K562 (cell line): ENCODE results near the gene QRICH1. TPM values are rescaled to one million over a fixed set of nuclear protein-coding genes. Genes with fewer than 3 reads are reported as not detected.

Experiments used
- ETV5 ChIP-seq: sonication (generic); formaldehyde crosslinking; IDR thresholded peaks from 2 replicates; pipeline ENCODE4 v1.4.0; 2020; ENCODE audit warnings: low read depth, mild to moderate bottlenecking, missing genetic modification reagents
- FOXO4 ChIP-seq: fragments of 450-650 bp; formaldehyde crosslinking; IDR thresholded peaks from 2 replicates; pipeline ENCODE4 v1.4.0; 2020; ENCODE audit warnings: mild to moderate bottlenecking, moderate library complexity
- MAZ ChIP-seq, 2 experiments: fragments of 450-650 bp in 1 of 2; sonication (generic) in 1 of 2; formaldehyde crosslinking; IDR thresholded peaks in 1 of 2; conservative IDR thresholded peaks in 1 of 2; 2 replicates each; pipeline versions ENCODE4 v1.4.0 to v1.5.0; 2020; ENCODE audit warnings: mild to moderate bottlenecking in 1 of 2, missing genetic modification reagents in 1 of 2
- MCM2 ChIP-seq: fragments of 450-650 bp; IDR thresholded peaks from 2 replicates; pipeline ENCODE4 v1.6.1; 2017; ENCODE audit warnings: low read depth, mild to moderate bottlenecking
- MIER1 ChIP-seq: fragments of 450-650 bp; IDR thresholded peaks from 2 replicates; pipeline ENCODE4 v1.6.1; 2016; ENCODE audit warnings: antibody characterized with exemption, mild to moderate bottlenecking, low read depth
- MNT ChIP-seq, 2 experiments: fragments of 450-650 bp; conservative IDR thresholded peaks; 2 replicates each; pipeline ENCODE4 v1.6.1; 2017; ENCODE audit warnings: mild to moderate bottlenecking in 2 of 2, moderate library complexity in 2 of 2
- POU5F1 ChIP-seq: fragments of 150-350 bp; IDR thresholded peaks from 2 replicates; pipeline ENCODE4 v1.6.1; 2014; ENCODE audit warnings: borderline replicate concordance, low read length, low read depth, mild to moderate bottlenecking; ENCODE audit not compliant: partially characterized antibody
- REST ChIP-seq, 2 experiments: fragments of 450-650 bp; formaldehyde crosslinking in 1 of 2; IDR thresholded peaks; 2 replicates each; pipeline versions ENCODE4 v1.4.0 to v1.6.1; 2014 to 2020; ENCODE audit warnings: mild to moderate bottlenecking in 2 of 2, borderline replicate concordance in 1 of 2, low read depth in 1 of 2
- RUNX1 ChIP-seq: sonication (generic); IDR thresholded peaks from 2 replicates; pipeline ENCODE4 v1.6.1; 2016; ENCODE audit warnings: antibody characterized with exemption, low read depth
- SAFB ChIP-seq: fragments of 200-400 bp; formaldehyde crosslinking; IDR thresholded peaks from 2 replicates; pipeline ENCODE4 v1.6.1; 2017; ENCODE audit warnings: low read depth, low read length, borderline replicate concordance
- SIN3B ChIP-seq: fragments of 450-650 bp; IDR thresholded peaks from 2 replicates; pipeline ENCODE4 v1.6.1; 2017; ENCODE audit warnings: low read depth, mild to moderate bottlenecking, moderate library complexity
- TBP ChIP-seq: optimal IDR thresholded peaks from 2 replicates; pipeline ENCODE3; 2011; ENCODE audit warnings: low read depth, low read length, improper control_type of control experiment
- TCF15 ChIP-seq: fragments of 250-450 bp; sonication (Bioruptor Pico); IDR thresholded peaks from 2 replicates; pipeline ENCODE4 v1.8.0; 2022; ENCODE audit warnings: moderate library complexity, mild to moderate bottlenecking, inconsistent platforms
- ZNF311 ChIP-seq: fragments of 250-450 bp; sonication (Bioruptor Pico); IDR thresholded peaks from 2 replicates; pipeline ENCODE4 v1.4.0; 2020; ENCODE audit warnings: mild to moderate bottlenecking, moderate library complexity
- ZSCAN32 ChIP-seq: fragments of 450-650 bp; formaldehyde crosslinking; IDR thresholded peaks from 2 replicates; pipeline ENCODE4 v1.4.0; 2020; ENCODE audit warnings: mild to moderate bottlenecking, moderate library complexity
- polyA plus RNA-seq, 8 experiments: library from polyadenylated mRNA; depleted of rRNA in 4 of 8; stranded (reverse) in 5 of 8; unstranded in 3 of 8; fragments of >200 nt; fragmentation: Nextera tagmentation in 2 of 8; fragmentation: Illumina TruSeq in 1 of 8; extraction: Ambion mirVana in 2 of 8; extraction: Trizol in 1 of 8; gene quantifications; 2 replicates each; pipeline versions ENCODE4 v1.2.1 to v1.2.3, GENCODE V29; 2011 to 2014; ENCODE audit warnings: inconsistent platforms in 1 of 8, missing spikeins in 1 of 8
- total RNA-seq, 7 experiments: library from RNA; depleted of rRNA in 6 of 7; stranded (reverse); fragments of >200 nt in 6 of 7; fragmentation: Illumina TruSeq in 2 of 7; extraction: Trizol in 2 of 7; gene quantifications; 2 replicates each; pipeline versions ENCODE4 v1.2.1 to v1.2.3, GENCODE V29; 2011 to 2021; ENCODE audit warnings: low replicate concordance in 1 of 7

The QRICH1 gene
- total and polyA plus RNA-seq, 9 of the 15 experiments (the other 6 are each of a cell fraction or from before 2014, with no cell fraction given), result 20.1 to 99.2 (median 56.7) TPM

- TF ChIP-seq REST (IDR thresholded peaks at IDR 0.05; ENCODE audit: borderline replicate concordance), result no peak
- TF ChIP-seq REST (CRISPR knock-in tag; IDR thresholded peaks at IDR 0.05; ENCODE audit: low read depth), result peak; percentile 52; the same call in 1 of the 2 replicates
- no peak for TF ChIP-seq MIER1
- 0 out of 2 replicates have a peak, but pooled peaks have one; percentile 15 for TF ChIP-seq RUNX1
- no peak for TF ChIP-seq ZSCAN32 (CRISPR knock-in tag)
- peak; percentile 59; the same call in 1 of the 2 replicates for TF ChIP-seq ETV5 (CRISPR knock-in tag)
- no peak for TF ChIP-seq POU5F1
- no peak for TF ChIP-seq MCM2
- TF ChIP-seq SAFB, result peak; percentile 82
- TF ChIP-seq ZNF311 (CRISPR knock-in tag), result no peak
- TF ChIP-seq SIN3B, result no peak; the same call in 1 of the 2 replicates
- TF ChIP-seq MAZ (CRISPR knock-in tag; conservative IDR thresholded peaks at IDR 0.05 in 1 of 2, IDR thresholded peaks at IDR 0.05 in 1 of 2), result peak in 1 of 2 experiments; percentile 43; a peak in 3 of 4 replicates
- TF ChIP-seq TBP, result no peak
- peak; percentile 79 to 91 for TF ChIP-seq MNT (conservative IDR thresholded peaks at IDR 0.05)
- TF ChIP-seq FOXO4 (CRISPR knock-in tag), result no peak
- TF ChIP-seq TCF15 (CRISPR knock-in tag), result no peak
Measured at GRCh38 chr3:49017971-49018706, 75.7 kb downstream of the QRICH1 start, which contains the start of gene DALRD3 (continued).
